ENCODE data around the gene AFF3. TPM values are rescaled to one million over a fixed set of nuclear protein-coding genes. Genes with fewer than 3 reads are reported as not detected.

Gene AFF3
- total RNA-seq, 1 experiment from 2014 or later, result 0.05 TPM

DNA sequence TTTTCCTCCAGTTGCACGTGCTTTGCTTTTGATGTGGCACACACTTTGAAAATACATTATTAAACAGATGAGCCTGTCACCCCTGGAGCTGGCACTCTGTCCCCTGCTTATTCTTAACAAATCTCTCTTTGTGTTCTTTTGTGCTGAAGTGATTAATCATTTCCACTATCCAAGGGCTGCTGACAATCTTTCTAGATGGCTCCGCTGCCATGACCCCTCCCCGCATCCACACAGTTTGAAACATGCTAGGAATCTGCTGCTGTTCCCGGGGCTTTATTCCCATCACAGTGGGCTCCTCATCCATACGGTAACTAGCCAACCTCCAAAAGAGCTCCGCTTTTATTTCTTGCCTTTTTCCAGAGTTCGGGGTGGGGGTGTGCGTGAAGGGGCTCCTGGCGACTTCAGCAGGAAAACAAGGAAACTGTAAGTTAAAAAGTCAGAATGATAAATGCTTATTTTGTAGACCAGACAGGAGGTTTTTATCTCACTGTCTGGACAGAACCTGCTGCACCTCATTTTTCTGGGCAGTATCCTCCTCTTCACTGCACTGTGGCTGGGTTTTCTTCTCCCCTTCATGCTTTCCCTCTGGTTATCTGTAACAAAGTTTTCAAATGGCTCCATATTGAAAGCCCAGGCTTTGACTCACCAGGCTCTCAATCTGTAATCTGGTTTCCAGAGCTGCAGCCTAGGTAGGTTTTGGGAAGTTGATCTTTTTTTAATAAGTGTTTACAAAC lies 319.7 kb downstream of the AFF3 start:
- H3K36me3 Mint-ChIP-seq (ENCODE audit: insufficient read depth, unreplicated experiment), result no peaks in the 10 kb centered on the region
- H3K9me3 ChIP-seq, result no peaks in the 10 kb centered on the region
- H3K4me3 Mint-ChIP-seq (ENCODE audit: unreplicated experiment), result no peak overlapping the region
- H3K4me3 ChIP-seq (ENCODE audit: low read depth, low read length), result no peak overlapping the region
- no peaks in the 10 kb centered on the region for H3K4me1 ChIP-seq
- BruUV-seq (replicated peaks), result no TSS peak
- peaks cover 25% of the 10 kb centered on the region for H3K27me3 Mint-ChIP-seq (ENCODE audit: insufficient read depth, unreplicated experiment)
- no peak for DNase-seq
- TF ChIP-seq, protein P1, sequence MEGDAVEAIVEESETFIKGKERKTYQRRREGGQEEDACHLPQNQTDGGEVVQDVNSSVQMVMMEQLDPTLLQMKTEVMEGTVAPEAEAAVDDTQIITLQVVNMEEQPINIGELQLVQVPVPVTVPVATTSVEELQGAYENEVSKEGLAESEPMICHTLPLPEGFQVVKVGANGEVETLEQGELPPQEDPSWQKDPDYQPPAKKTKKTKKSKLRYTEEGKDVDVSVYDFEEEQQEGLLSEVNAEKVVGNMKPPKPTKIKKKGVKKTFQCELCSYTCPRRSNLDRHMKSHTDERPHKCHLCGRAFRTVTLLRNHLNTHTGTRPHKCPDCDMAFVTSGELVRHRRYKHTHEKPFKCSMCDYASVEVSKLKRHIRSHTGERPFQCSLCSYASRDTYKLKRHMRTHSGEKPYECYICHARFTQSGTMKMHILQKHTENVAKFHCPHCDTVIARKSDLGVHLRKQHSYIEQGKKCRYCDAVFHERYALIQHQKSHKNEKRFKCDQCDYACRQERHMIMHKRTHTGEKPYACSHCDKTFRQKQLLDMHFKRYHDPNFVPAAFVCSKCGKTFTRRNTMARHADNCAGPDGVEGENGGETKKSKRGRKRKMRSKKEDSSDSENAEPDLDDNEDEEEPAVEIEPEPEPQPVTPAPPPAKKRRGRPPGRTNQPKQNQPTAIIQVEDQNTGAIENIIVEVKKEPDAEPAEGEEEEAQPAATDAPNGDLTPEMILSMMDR (IDR thresholded peaks at IDR 0.05; ENCODE audit: insufficient read depth in 1 of 2, low read depth in 1 of 2, low read length in 1 of 2, severe bottlenecking in 1 of 2, unreplicated experiment in 1 of 2), result no peak
- ChIA-PET POLR2A (no interaction called here), CTCF (no interaction called here)
- no peaks in the 10 kb centered on the region for H3K36me3 ChIP-seq (ENCODE audit: control insufficient read depth, insufficient read depth, low read length)
- intact Hi-C loops (cut with micrococcal nuclease; ENCODE audit: unreplicated experiment), result no loop called here
- H3K9me3 Mint-ChIP-seq (ENCODE audit: unreplicated experiment), result no peaks in the 10 kb centered on the region
- no peaks in the 10 kb centered on the region for H3K27me3 ChIP-seq (replicated peaks; ENCODE audit: control insufficient read depth, insufficient read depth, low read length)
- no peaks in the 10 kb centered on the region for H3K4me1 Mint-ChIP-seq (ENCODE audit: low read depth, unreplicated experiment)
- H3K27ac Mint-ChIP-seq (ENCODE audit: unreplicated experiment), result no peak overlapping the region

GRCh38 chr2:99821984-99822383 lies 320.4 kb downstream of the AFF3 start:
- Mint-ChIP-seq H3K4me3 (ENCODE audit: unreplicated experiment) (no peak overlapping the region), H3K9me3 (ENCODE audit: unreplicated experiment) (no peaks in the 10 kb centered on the region), H3K36me3 (ENCODE audit: insufficient read depth, unreplicated experiment) (no peaks in the 10 kb centered on the region), H3K4me1 (ENCODE audit: low read depth, unreplicated experiment) (no peaks in the 10 kb centered on the region), H3K27me3 (ENCODE audit: insufficient read depth, unreplicated experiment) (peaks cover 25% of the 10 kb centered on the region), H3K27ac (ENCODE audit: unreplicated experiment) (no peak overlapping the region)
- Histone ChIP-seq H3K4me1 (no peaks in the 10 kb centered on the region), H3K9me3 (no peaks in the 10 kb centered on the region), H3K4me3 (ENCODE audit: low read depth, low read length) (no peak overlapping the region), H3K27me3 (replicated peaks; ENCODE audit: control insufficient read depth, insufficient read depth, low read length) (no peaks in the 10 kb centered on the region), H3K36me3 (ENCODE audit: control insufficient read depth, insufficient read depth, low read length) (no peaks in the 10 kb centered on the region)
- CTCF ChIA-PET, result no interaction called here
- no TSS peak for BruUV-seq (replicated peaks)
- intact Hi-C loops (cut with micrococcal nuclease; ENCODE audit: unreplicated experiment), result loop anchor here (2.0 kb wide), 1 partner anchor 263 kb away; no protein-coding TSS in a partner anchor
- TF ChIP-seq, protein P1 (IDR thresholded peaks at IDR 0.05; ENCODE audit: insufficient read depth in 1 of 2, low read depth in 1 of 2, low read length in 1 of 2, severe bottlenecking in 1 of 2, unreplicated experiment in 1 of 2), result no peak
- POLR2A ChIA-PET, result no interaction called here
- no peak for DNase-seq

DNA sequence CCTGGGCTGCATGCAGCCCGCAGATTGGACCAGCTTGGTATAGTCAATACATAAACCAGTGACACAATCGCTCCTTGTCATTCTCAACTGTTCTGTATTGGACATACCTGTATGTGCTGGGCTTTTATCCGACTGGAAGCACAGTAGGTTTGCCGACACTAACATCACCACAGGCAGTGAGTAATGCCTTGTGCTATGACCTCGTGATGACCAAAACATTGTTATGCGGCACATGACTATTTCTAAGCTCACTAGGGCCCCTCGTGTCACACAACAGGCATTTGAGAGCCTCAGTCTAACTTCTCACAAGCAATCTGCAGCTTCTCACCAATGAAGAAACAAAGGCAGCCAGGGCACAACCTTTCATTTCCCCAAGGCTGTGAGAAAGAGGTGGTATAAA lies 320.8 kb downstream of the AFF3 start:
- H3K27me3 Mint-ChIP-seq (ENCODE audit: insufficient read depth, unreplicated experiment), result peaks cover 21% of the 10 kb centered on the region
- Histone ChIP-seq H3K9me3 (no peaks in the 10 kb centered on the region), H3K36me3 (ENCODE audit: control insufficient read depth, insufficient read depth, low read length) (no peaks in the 10 kb centered on the region), H3K4me1 (no peaks in the 10 kb centered on the region), H3K4me3 (ENCODE audit: low read depth, low read length) (no peak overlapping the region), H3K27me3 (replicated peaks; ENCODE audit: control insufficient read depth, insufficient read depth, low read length) (no peaks in the 10 kb centered on the region)
- H3K4me3 Mint-ChIP-seq (ENCODE audit: unreplicated experiment), result no peak overlapping the region
- no TSS peak for BruUV-seq (replicated peaks)
- ChIA-PET POLR2A (no interaction called here), CTCF (no interaction called here)
- H3K9me3 Mint-ChIP-seq (ENCODE audit: unreplicated experiment), result no peaks in the 10 kb centered on the region
- no peaks in the 10 kb centered on the region for H3K4me1 Mint-ChIP-seq (ENCODE audit: low read depth, unreplicated experiment)
- TF ChIP-seq, protein P1 (IDR thresholded peaks at IDR 0.05; ENCODE audit: insufficient read depth in 1 of 2, low read depth in 1 of 2, low read length in 1 of 2, severe bottlenecking in 1 of 2, unreplicated experiment in 1 of 2), result no peak
- no peak overlapping the region for H3K27ac Mint-ChIP-seq (ENCODE audit: unreplicated experiment)
- no peaks in the 10 kb centered on the region for H3K36me3 Mint-ChIP-seq (ENCODE audit: insufficient read depth, unreplicated experiment)
- DNase-seq, result no peak
- intact Hi-C loops (cut with micrococcal nuclease; ENCODE audit: unreplicated experiment), result loop anchor here (2.0 kb wide), 1 partner anchor 263 kb away; no protein-coding TSS in a partner anchor
